Caco-2 (cell line): ENCODE data around the gene RBM47. TPM values are rescaled to one million over a fixed set of nuclear protein-coding genes. Genes with fewer than 3 reads are reported as not detected.

Experiments
- BruUV-seq: library from RNA; stranded (reverse); fragments of 400-500 nt; replicated peaks from 2 replicates; lab custom pipeline; 2021; lab: Mats Ljungman, UMichigan
- CTCF ChIA-PET: fragments of 300-600 bp; sonication (Branson Sonifier 250); formaldehyde crosslinking; loops from one replicate; lab custom pipeline; 2022; ENCODE audit warnings: antibody characterized with exemption; lab: Charles Lee
- POLR2A ChIA-PET: fragments of 300-600 bp; sonication (Branson Sonifier 250); formaldehyde crosslinking; loops from one replicate; lab custom pipeline; 2022; ENCODE audit warnings: antibody characterized with exemption; lab: Charles Lee
- DNase-seq, 2 experiments: peaks; one replicate each; pipeline versions ENCODE4 v3.0.0 to v3.0.0-alpha.2; 2020 to 2022
- H3K27me3 ChIP-seq: replicated peaks from 2 replicates; pipeline ENCODE4 v1.6.0; 2011; ENCODE audit warnings: low read length; ENCODE audit not compliant: control insufficient read depth, insufficient read depth
- H3K36me3 ChIP-seq: 2 replicates; pipeline ENCODE4 v1.5.1; 2011; ENCODE audit warnings: low read length; ENCODE audit not compliant: control insufficient read depth, insufficient read depth
- H3K4me1 ChIP-seq: fragments of 250-450 bp; sonication (Bioruptor Pico); 2 replicates; pipeline ENCODE4 v1.5.1; 2020; ENCODE audit warnings: mild to moderate bottlenecking
- H3K4me3 ChIP-seq: 2 replicates; pipeline ENCODE4 v1.5.1; 2011; ENCODE audit warnings: low read depth, mild to moderate bottlenecking, control low read depth, low read length
- H3K9me3 ChIP-seq: fragments of 250-450 bp; sonication (Bioruptor Pico); 2 replicates; pipeline ENCODE4 v1.5.1; 2020; ENCODE audit warnings: mild to moderate bottlenecking, moderate library complexity
- H3K27ac Mint-ChIP-seq: one replicate; pipeline ENCODE4 v1.8.0; 2022; ENCODE audit warnings: mixed read lengths; ENCODE audit not compliant: unreplicated experiment
- H3K27me3 Mint-ChIP-seq: one replicate; pipeline ENCODE4 v1.8.0; 2022; ENCODE audit warnings: mixed read lengths; ENCODE audit not compliant: insufficient read depth, unreplicated experiment
- H3K36me3 Mint-ChIP-seq: one replicate; pipeline ENCODE4 v1.8.0; 2022; ENCODE audit warnings: mild to moderate bottlenecking, mixed read lengths; ENCODE audit not compliant: insufficient read depth, unreplicated experiment
- H3K4me1 Mint-ChIP-seq: one replicate; pipeline ENCODE4 v1.8.0; 2022; ENCODE audit warnings: low read depth, mixed read lengths; ENCODE audit not compliant: unreplicated experiment
- H3K4me3 Mint-ChIP-seq: one replicate; pipeline ENCODE4 v1.8.0; 2022; ENCODE audit warnings: mild to moderate bottlenecking, moderate library complexity, mixed read lengths; ENCODE audit not compliant: unreplicated experiment
- H3K9me3 Mint-ChIP-seq: one replicate; pipeline ENCODE4 v1.8.0; 2022; ENCODE audit warnings: mixed read lengths; ENCODE audit not compliant: unreplicated experiment
- intact Hi-C: fragments of 100-400 bp; cut with micrococcal nuclease; formaldehyde crosslinking; loops from one replicate; pipeline ENCODE4 v1.10.0; 2022; ENCODE audit not compliant: unreplicated experiment
- total RNA-seq: library from RNA; stranded (reverse); gene quantifications from 2 replicates; pipeline ENCODE4 v1.2.3, GENCODE V29; 2022
- TF ChIP-seq, protein P1 (sequence below), 2 experiments: fragments of 200-600 bp in 1 of 2; IDR thresholded peaks; 1 replicate in 1 of 2; 2 replicates in 1 of 2; pipeline versions ENCODE4 v1.5.1 to v1.8.0; 2011 to 2022; ENCODE audit warnings: antibody characterized with exemption in 1 of 2, control low read depth in 1 of 2, inconsistent platforms in 1 of 2, low read depth in 1 of 2, low read length in 1 of 2, mild to moderate bottlenecking in 1 of 2, moderate library complexity in 1 of 2; ENCODE audit not compliant: insufficient read depth in 1 of 2, severe bottlenecking in 1 of 2, unreplicated experiment in 1 of 2

Gene RBM47
- total RNA-seq, 1 experiment from 2014 or later, result 62.1 TPM

DNA sequence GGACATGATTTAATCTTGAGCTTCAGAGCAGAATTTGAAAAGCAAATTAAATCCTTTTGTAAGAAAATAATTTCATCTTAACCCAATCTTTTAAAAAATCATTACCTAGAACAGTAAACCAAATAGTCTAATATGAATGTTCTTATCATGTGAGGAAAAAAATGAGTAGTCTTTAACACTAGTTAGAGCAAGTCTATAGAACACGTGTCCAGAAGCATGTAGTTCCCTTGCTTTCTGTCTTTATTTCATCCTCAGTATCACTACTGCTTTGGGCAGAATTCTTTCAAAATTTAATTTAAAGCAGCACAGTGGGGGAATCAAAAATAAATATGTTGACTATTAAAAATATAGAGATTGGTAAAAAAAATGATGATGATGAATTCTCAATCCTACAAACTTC lies 2.1 kb downstream of the RBM47 start:
- Mint-ChIP-seq H3K4me3 (peak overlapping the region; percentile 86), H3K4me1 (peaks cover 25% of the 10 kb centered on the region), H3K36me3 (peaks cover 11% of the 10 kb centered on the region), H3K27ac (peak overlapping the region; percentile 94), H3K27me3 (no peaks in the 10 kb centered on the region), H3K9me3 (no peaks in the 10 kb centered on the region)
- ChIA-PET POLR2A (no interaction called here), CTCF (no interaction called here)
- Histone ChIP-seq H3K4me3 (no peak overlapping the region), H3K36me3 (no peaks in the 10 kb centered on the region; the same call in 1 of the 2 replicates), H3K4me1 (peaks cover 17% of the 10 kb centered on the region), H3K9me3 (no peaks in the 10 kb centered on the region), H3K27me3 (no peaks in the 10 kb centered on the region)
- intact Hi-C loops, result loop anchor here (5.0 kb wide), 1 partner anchor 110 kb away; no protein-coding TSS in a partner anchor
- TF ChIP-seq, protein P1, sequence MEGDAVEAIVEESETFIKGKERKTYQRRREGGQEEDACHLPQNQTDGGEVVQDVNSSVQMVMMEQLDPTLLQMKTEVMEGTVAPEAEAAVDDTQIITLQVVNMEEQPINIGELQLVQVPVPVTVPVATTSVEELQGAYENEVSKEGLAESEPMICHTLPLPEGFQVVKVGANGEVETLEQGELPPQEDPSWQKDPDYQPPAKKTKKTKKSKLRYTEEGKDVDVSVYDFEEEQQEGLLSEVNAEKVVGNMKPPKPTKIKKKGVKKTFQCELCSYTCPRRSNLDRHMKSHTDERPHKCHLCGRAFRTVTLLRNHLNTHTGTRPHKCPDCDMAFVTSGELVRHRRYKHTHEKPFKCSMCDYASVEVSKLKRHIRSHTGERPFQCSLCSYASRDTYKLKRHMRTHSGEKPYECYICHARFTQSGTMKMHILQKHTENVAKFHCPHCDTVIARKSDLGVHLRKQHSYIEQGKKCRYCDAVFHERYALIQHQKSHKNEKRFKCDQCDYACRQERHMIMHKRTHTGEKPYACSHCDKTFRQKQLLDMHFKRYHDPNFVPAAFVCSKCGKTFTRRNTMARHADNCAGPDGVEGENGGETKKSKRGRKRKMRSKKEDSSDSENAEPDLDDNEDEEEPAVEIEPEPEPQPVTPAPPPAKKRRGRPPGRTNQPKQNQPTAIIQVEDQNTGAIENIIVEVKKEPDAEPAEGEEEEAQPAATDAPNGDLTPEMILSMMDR (IDR thresholded peaks at IDR 0.05; ENCODE audit: insufficient read depth in 1 of 2, low read depth in 1 of 2, low read length in 1 of 2, severe bottlenecking in 1 of 2, unreplicated experiment in 1 of 2), result no peak
- no TSS peak for BruUV-seq
- no peak for DNase-seq

DNA sequence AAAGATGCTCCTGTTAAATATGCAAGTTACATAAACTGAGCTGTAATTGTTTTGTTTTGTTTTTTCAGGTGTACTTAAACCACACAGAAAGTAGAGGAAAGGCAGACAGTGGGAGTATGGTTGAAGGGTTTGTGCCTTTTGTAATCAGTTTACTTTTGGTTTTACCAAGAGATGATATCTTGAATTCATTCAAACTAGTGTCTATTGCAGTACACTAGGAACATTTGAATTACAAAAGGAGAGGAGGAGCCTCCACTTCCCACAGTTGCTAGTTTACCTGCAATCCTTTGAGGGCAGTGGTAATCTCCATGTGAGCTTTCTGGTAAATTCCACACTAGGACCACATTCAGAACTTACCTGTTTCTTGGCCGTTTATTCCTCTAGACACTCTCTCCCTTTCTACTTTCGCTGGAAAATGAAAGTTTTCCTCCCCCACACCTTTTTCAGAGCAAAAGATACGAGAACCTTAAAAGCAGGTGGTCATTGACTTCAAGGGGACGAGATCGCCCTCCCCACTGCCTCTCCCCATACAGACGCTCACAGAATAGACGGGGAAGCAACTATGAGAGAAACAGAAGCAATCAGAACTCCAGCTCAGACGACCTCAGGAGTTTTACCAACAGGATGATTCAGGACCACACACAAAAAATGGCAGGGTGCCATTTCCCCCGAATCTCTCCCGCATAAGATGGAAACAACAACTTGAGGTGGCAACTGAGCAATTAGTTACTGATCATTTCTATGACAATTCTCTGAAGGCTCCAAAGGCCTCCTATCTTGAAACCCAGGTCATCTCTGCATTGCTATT lies 3.3 kb downstream of the RBM47 start:
- ChIA-PET POLR2A (no interaction called here), CTCF (no interaction called here)
- TF ChIP-seq, protein P1 (IDR thresholded peaks at IDR 0.05; ENCODE audit: insufficient read depth in 1 of 2, low read depth in 1 of 2, low read length in 1 of 2, severe bottlenecking in 1 of 2, unreplicated experiment in 1 of 2), result no peak
- DNase-seq, result no peak
- no peaks in the 10 kb centered on the region; the same call in 1 of the 2 replicates for H3K36me3 ChIP-seq
- peak overlapping the region; percentile 86 for H3K4me3 Mint-ChIP-seq
- H3K27me3 ChIP-seq, result no peaks in the 10 kb centered on the region
- peak overlapping the region; percentile 31 for H3K27ac Mint-ChIP-seq
- peaks cover 31% of the 10 kb centered on the region for H3K4me1 Mint-ChIP-seq
- H3K9me3 ChIP-seq, result no peaks in the 10 kb centered on the region
- no TSS peak for BruUV-seq
- peaks cover 11% of the 10 kb centered on the region for H3K36me3 Mint-ChIP-seq
- intact Hi-C loops, result loop anchor here (5.0 kb wide), 1 partner anchor 109 kb away; no protein-coding TSS in a partner anchor
- H3K4me3 ChIP-seq, result no peak overlapping the region
- no peaks in the 10 kb centered on the region for H3K27me3 Mint-ChIP-seq
- peaks cover 25% of the 10 kb centered on the region for H3K4me1 ChIP-seq
- no peaks in the 10 kb centered on the region for H3K9me3 Mint-ChIP-seq

DNA sequence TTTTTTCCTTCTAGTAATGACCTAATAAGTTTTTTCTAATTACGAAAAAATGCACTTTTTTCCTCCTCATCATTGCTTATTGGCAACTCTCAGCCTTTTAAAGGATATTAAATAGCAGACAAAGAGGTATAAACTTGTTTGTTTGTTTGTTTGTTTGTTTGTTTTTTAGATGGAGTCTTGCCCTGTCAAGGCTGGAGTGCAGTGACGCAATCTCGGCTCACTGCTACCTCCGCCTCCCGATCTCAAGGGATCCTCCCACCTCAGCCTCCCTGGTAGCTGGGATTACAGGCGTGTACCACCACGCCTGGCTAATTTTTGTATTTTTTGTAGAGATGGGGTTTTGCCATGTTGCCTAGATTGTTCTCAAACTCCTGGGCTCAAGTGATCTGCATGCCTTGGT lies 6.0 kb downstream of the RBM47 start:
- H3K27ac Mint-ChIP-seq, result no peak overlapping the region
- no peaks in the 10 kb centered on the region for H3K9me3 Mint-ChIP-seq
- no peaks in the 10 kb centered on the region for H3K27me3 ChIP-seq
- H3K36me3 ChIP-seq, result no peaks in the 10 kb centered on the region; the same call in 1 of the 2 replicates
- H3K9me3 ChIP-seq, result no peaks in the 10 kb centered on the region
- intact Hi-C loops, result no loop called here
- ChIA-PET POLR2A (no interaction called here), CTCF (no interaction called here)
- no peak for DNase-seq
- H3K4me1 ChIP-seq, result peaks cover 13% of the 10 kb centered on the region
- H3K4me1 Mint-ChIP-seq, result peaks cover 35% of the 10 kb centered on the region
- no peaks in the 10 kb centered on the region for H3K27me3 Mint-ChIP-seq
- peaks cover 14% of the 10 kb centered on the region for H3K36me3 Mint-ChIP-seq
- no peak overlapping the region for H3K4me3 Mint-ChIP-seq
- no TSS peak for BruUV-seq
- H3K4me3 ChIP-seq, result no peak overlapping the region
- TF ChIP-seq, protein P1 (IDR thresholded peaks at IDR 0.05; ENCODE audit: insufficient read depth in 1 of 2, low read depth in 1 of 2, low read length in 1 of 2, severe bottlenecking in 1 of 2, unreplicated experiment in 1 of 2), result no peak
